ENCODE data around the gene GATAD2A. TPM values are rescaled to one million over a fixed set of nuclear protein-coding genes. Genes with fewer than 3 reads are reported as not detected.

GATAD2A gene
- total and polyA plus RNA-seq, 2 of the 13 experiments (the other 11 are each of a cell fraction or from before 2014, with no cell fraction given) = 16.8 to 28.6 TPM

DNA sequence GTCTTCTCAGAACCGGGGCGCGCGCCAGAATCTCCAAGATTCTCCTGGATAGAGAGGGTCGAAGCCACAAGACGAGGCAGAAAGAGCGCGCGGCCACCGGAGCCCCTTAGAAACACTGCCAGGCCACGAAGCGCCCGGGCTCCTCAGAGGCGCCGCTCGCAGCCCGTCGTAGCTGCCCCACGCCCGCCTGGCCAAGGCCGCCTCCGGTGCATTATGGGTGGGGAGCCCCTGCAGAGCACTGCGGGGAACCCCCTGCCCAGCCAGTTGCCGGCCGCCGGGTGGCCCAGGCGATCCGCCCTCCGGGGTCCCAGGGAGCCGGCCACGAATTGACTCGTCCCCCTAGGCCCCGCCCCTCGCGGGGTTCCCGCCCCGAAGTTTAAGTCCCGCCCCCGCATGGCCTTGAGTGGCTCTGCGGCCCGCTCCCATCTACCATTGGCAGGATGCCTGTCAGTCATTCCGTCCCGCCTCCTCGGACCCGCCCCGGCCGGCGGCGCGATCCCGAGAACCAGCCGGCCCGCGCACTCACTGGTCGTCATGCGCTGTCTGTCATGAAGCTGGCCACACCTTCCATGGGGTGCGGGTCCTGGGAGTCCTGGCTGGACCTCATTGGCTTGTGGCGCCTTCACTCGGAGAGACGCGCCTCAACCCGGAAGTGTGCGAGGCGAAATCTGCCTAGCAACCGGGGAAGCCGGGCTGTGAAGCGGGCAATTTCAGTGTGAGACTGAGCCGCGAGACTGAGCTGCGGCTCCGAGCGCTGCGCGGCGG, 20.2 kb upstream of the GATAD2A start (continued):
- TF ChIP-seq CBX2 (IDR thresholded peaks at IDR 0.05; ENCODE audit: low read depth, low read length) (no peak), CBX2 (CRISPR knock-in tag; IDR thresholded peaks at IDR 0.05; ENCODE audit: low read depth) (no peak), SIN3A (IDR thresholded peaks at IDR 0.05; ENCODE audit: borderline replicate concordance, low read depth, low read length) (peak; percentile 80), ZNF354B (CRISPR knock-in tag; IDR thresholded peaks at IDR 0.05) (no peak), ELF3 (CRISPR knock-in tag; IDR thresholded peaks at IDR 0.05) (0 out of 2 replicates have a peak, but pooled peaks have one; percentile 17), MIER2 (CRISPR knock-in tag; IDR thresholded peaks at IDR 0.05) (no peak), SCMH1 (CRISPR knock-in tag; IDR thresholded peaks at IDR 0.05; ENCODE audit: borderline replicate concordance) (no peak), FLYWCH1 (CRISPR knock-in tag; IDR thresholded peaks at IDR 0.05) (no peak), CBX5 (CRISPR knock-in tag; IDR thresholded peaks at IDR 0.05; ENCODE audit: borderline replicate concordance) (0 out of 2 replicates have a peak, but pooled peaks have one; percentile 32), ZFP1 (CRISPR knock-in tag; IDR thresholded peaks at IDR 0.05) (no peak), PITX1 (CRISPR knock-in tag; IDR thresholded peaks at IDR 0.05) (no peak), NFE2L2 (IDR thresholded peaks at IDR 0.05; ENCODE audit: low read length) (no peak), PRPF4 (IDR thresholded peaks at IDR 0.05; ENCODE audit: low read depth, low read length, poor library complexity, severe bottlenecking) (no peak), ZSCAN22 (CRISPR knock-in tag; IDR thresholded peaks at IDR 0.05) (no peak), ZSCAN21 (CRISPR knock-in tag; IDR thresholded peaks at IDR 0.05; ENCODE audit: borderline replicate concordance) (no peak), CHCHD3 (CRISPR knock-in tag; IDR thresholded peaks at IDR 0.05) (no peak), TEAD3 (CRISPR knock-in tag; optimal IDR thresholded peaks at IDR 0.05; ENCODE audit: borderline replicate concordance) (no peak), MAFG (CRISPR knock-in tag; IDR thresholded peaks at IDR 0.05) (no peak), ARHGAP35 (CRISPR knock-in tag; IDR thresholded peaks at IDR 0.05; ENCODE audit: borderline replicate concordance) (no peak), RFX5 (IDR thresholded peaks at IDR 0.05; ENCODE audit: low read depth, low read length) (peak; percentile 99), FOSL2 (CRISPR knock-in tag; IDR thresholded peaks at IDR 0.05) (peak; percentile 38)
- TF ChIP-seq, protein P1, sequence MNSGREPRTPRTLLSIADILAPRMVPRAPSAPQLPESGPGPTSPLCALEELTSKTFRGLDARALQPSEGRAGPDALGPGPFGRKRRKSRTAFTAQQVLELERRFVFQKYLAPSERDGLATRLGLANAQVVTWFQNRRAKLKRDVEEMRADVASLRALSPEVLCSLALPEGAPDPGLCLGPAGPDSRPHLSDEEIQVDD (CRISPR knock-in tag; IDR thresholded peaks at IDR 0.05; ENCODE audit: borderline replicate concordance) = no peak
- TF ChIP-seq, protein P2, sequence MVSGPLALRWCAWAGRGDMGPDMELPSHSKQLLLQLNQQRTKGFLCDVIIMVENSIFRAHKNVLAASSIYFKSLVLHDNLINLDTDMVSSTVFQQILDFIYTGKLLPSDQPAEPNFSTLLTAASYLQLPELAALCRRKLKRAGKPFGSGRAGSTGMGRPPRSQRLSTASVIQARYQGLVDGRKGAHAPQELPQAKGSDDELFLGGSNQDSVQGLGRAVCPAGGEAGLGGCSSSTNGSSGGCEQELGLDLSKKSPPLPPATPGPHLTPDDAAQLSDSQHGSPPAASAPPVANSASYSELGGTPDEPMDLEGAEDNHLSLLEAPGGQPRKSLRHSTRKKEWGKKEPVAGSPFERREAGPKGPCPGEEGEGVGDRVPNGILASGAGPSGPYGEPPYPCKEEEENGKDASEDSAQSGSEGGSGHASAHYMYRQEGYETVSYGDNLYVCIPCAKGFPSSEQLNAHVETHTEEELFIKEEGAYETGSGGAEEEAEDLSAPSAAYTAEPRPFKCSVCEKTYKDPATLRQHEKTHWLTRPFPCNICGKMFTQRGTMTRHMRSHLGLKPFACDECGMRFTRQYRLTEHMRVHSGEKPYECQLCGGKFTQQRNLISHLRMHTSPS (CRISPR knock-in tag; IDR thresholded peaks at IDR 0.05; ENCODE audit: low read depth) = peak; percentile 27; the same call in 1 of the 2 replicates
- TF ChIP-seq, protein P3, sequence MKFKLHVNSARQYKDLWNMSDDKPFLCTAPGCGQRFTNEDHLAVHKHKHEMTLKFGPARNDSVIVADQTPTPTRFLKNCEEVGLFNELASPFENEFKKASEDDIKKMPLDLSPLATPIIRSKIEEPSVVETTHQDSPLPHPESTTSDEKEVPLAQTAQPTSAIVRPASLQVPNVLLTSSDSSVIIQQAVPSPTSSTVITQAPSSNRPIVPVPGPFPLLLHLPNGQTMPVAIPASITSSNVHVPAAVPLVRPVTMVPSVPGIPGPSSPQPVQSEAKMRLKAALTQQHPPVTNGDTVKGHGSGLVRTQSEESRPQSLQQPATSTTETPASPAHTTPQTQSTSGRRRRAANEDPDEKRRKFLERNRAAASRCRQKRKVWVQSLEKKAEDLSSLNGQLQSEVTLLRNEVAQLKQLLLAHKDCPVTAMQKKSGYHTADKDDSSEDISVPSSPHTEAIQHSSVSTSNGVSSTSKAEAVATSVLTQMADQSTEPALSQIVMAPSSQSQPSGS (CRISPR knock-in tag; IDR thresholded peaks at IDR 0.05) = no peak
- TF ChIP-seq, protein P4, sequence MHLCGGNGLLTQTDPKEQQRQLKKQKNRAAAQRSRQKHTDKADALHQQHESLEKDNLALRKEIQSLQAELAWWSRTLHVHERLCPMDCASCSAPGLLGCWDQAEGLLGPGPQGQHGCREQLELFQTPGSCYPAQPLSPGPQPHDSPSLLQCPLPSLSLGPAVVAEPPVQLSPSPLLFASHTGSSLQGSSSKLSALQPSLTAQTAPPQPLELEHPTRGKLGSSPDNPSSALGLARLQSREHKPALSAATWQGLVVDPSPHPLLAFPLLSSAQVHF (CRISPR knock-in tag; IDR thresholded peaks at IDR 0.05) = no peak
- TF ChIP-seq, protein P5, sequence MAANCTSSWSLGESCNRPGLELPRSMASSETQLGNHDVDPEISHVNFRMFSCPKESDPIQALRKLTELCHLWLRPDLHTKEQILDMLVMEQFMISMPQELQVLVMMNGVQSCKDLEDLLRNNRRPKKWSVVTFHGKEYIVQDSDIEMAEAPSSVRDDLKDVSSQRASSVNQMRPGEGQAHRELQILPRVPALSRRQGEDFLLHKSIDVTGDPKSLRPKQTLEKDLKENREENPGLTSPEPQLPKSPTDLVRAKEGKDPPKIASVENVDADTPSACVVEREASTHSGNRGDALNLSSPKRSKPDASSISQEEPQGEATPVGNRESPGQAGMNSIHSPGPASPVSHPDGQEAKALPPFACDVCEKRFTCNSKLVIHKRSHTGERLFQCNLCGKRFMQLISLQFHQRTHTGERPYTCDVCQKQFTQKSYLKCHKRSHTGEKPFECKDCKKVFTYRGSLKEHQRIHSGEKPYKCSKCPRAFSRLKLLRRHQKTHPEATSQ (CRISPR knock-in tag; IDR thresholded peaks at IDR 0.05; ENCODE audit: borderline replicate concordance) = no peak
